ENCODE measurements around the gene TAS2R9.

DNA sequence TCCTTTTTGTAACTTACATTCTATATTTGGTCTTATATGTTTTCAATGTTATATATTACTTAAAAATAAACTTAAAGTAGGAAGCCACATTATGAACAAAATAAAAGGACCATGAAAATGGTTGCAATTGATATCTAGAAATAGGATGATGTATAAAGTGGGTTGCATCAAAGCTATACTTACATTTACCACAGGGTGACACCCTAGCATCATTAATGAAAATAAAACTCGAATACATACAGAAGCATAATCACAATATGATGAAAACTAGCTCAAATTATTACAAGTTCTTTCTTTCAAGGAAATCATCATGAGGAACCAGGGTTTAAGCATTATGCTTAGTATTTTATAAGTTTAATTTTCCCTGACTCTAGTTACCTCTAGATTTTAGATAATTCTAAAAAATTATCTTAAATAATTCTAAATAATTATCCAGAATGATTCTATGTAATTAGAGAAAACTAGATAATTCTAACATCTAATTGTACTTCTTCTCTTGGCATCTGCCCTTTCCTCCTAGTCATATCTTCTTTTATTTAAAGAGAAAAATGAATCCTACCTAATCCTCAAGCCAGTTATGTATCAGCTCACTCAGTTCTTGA lies 38.7 kb downstream of the TAS2R9 start:
- TF ChIP-seq POLR2AphosphoS5 (IDR thresholded peaks at IDR 0.05; ENCODE audit: borderline replicate concordance, low read depth, low read length) (no peak), EZH2 (IDR thresholded peaks at IDR 0.05) (no peak), FOXP2 (optimal IDR thresholded peaks at IDR 0.05; ENCODE audit: control extremely low read depth, extremely low read length, insufficient read depth) (no peak)
